MM.1S (cell line): Measurements from ENCODE around the gene PPAN.

ENCODE experiments used
- CTCF ChIP-seq: fragments of 300-600 bp; sonication (generic); IDR thresholded peaks from 2 replicates; pipeline ENCODE4 v1.5.1; 2016; ENCODE audit warnings: antibody characterized with exemption, low read length, mixed read lengths
- EZH2 ChIP-seq: fragments of 300-600 bp; sonication (generic); optimal IDR thresholded peaks from 2 replicates; pipeline ENCODE3; 2017; ENCODE audit warnings: low read depth, mild to moderate bottlenecking, antibody characterized with exemption, low read length, mixed read lengths
- EZH2phosphoT487 ChIP-seq: fragments of 300-600 bp; sonication (generic); IDR thresholded peaks from 2 replicates; pipeline ENCODE4 v1.6.1; 2018; ENCODE audit warnings: antibody characterized with exemption, low read length

GRCh38 chr19:10118960-10119359 lies 12.8 kb downstream of the PPAN start:
- TF ChIP-seq CTCF (no peak), EZH2 (no peak), EZH2phosphoT487 (no peak)
